Measurements from ENCODE around the gene PCGF5.
"Not testable (repeated sequence)": the region's sequence is repeated elsewhere in the genome, so short reads cannot be mapped to it uniquely, and the experiment has no call there.

GRCh38 chr10:91260417-91260816, 40.0 kb downstream of the PCGF5 start:
- TF ChIP-seq CTCF, POLR2A (IDR thresholded peaks at IDR 0.05): not testable (repeated sequence)
